Subcutaneous adipose tissue (tissue), 4 donors: Measurements from ENCODE around the gene CFAP47. TPM values are rescaled to one million over a fixed set of nuclear protein-coding genes. Genes with fewer than 3 reads are reported as not detected.

ENCODE experiments used
- CTCF ChIP-seq: fragments of 450-650 bp; IDR thresholded peaks from one replicate; pipeline ENCODE4 v1.5.1; 2016; ENCODE audit warnings: low read depth, mild to moderate bottlenecking, control low read depth, antibody characterized with exemption, moderate library complexity
- total RNA-seq, 4 donors: library from RNA; depleted of rRNA; stranded (reverse); fragments of >200 nt; gene quantifications; one replicate each; pipeline ENCODE4 v1.1.0, GENCODE V29; 2016

CFAP47 gene
- total RNA-seq, 4 donors from 2014 or later: 0.22 TPM; not detected in 3

GRCh38 chrX:36310136-36310535 lies 390.6 kb downstream of the CFAP47 start:
- TF ChIP-seq CTCF: no peak

- TF ChIP-seq CTCF: no peak
Measured at GRCh38 chrX:36314303-36314702, 394.8 kb downstream of the CFAP47 start.

- no peak for TF ChIP-seq CTCF
Measured at GRCh38 chrX:36334572-36334971, 415.0 kb downstream of the CFAP47 start.

GRCh38 chrX:36336751-36337150 lies 417.2 kb downstream of the CFAP47 start:
- no peak for TF ChIP-seq CTCF

GRCh38 chrX:36344301-36344700 lies 424.8 kb downstream of the CFAP47 start:
- TF ChIP-seq CTCF: no peak

GRCh38 chrX:36348509-36348908 lies 429.0 kb downstream of the CFAP47 start:
- no peak for TF ChIP-seq CTCF

- TF ChIP-seq CTCF: no peak
Measured at GRCh38 chrX:36357855-36358254, 438.3 kb downstream of the CFAP47 start.
